SH-SY5Y (cell line): ENCODE results near the gene PTGIS.

Experiments
- GATA2 ChIP-seq: IDR thresholded peaks from 2 replicates; pipeline ENCODE4 v1.6.1; 2011; ENCODE audit warnings: mild to moderate bottlenecking, low read depth, low read length
- GATA3 ChIP-seq: IDR thresholded peaks from 2 replicates; pipeline ENCODE4 v1.6.1; 2011; ENCODE audit warnings: low read depth, mild to moderate bottlenecking, low read length, moderate library complexity

- TF ChIP-seq GATA3 (no peak), GATA2 (no peak)
These were observed 111.3 kb downstream of the PTGIS start for GRCh38 chr20:49456646-49457045.
